K562 (cell line): Measurements from ENCODE around the gene CNTFR. TPM values are rescaled to one million over a fixed set of nuclear protein-coding genes. Genes with fewer than 3 reads are reported as not detected.

Experiments used
- CHD7 ChIP-seq: fragments of 200-600 bp; sonication (generic); IDR thresholded peaks from one replicate; pipeline ENCODE4 v1.6.1; 2012; ENCODE audit warnings: mild to moderate bottlenecking, low read depth, low read length, inconsistent platforms
- EHMT2 ChIP-seq: fragments of 450-650 bp; IDR thresholded peaks from 2 replicates; pipeline ENCODE4 v1.6.1; 2018; ENCODE audit warnings: antibody characterized with exemption
- FOXA3 ChIP-seq, 2 experiments: fragments of 450-650 bp in 1 of 2; sonication (generic) in 1 of 2; formaldehyde crosslinking; IDR thresholded peaks in 1 of 2; conservative IDR thresholded peaks in 1 of 2; 2 replicates each; pipeline versions ENCODE4 v1.4.0 to v1.8.0; 2020 to 2022; ENCODE audit warnings: mild to moderate bottlenecking in 2 of 2, missing genetic modification reagents in 1 of 2
- MECOM ChIP-seq: fragments of 250-450 bp; sonication (Bioruptor Pico); IDR thresholded peaks from 2 replicates; pipeline ENCODE4 v1.8.0; 2022; ENCODE audit warnings: inconsistent platforms
- NONO ChIP-seq, 2 experiments: fragments of 200-400 bp in 1 of 2; fragments of 450-650 bp in 1 of 2; formaldehyde crosslinking in 1 of 2; IDR thresholded peaks; 2 replicates each; pipeline ENCODE4 v1.6.1; 2017; ENCODE audit warnings: low read depth in 2 of 2, mild to moderate bottlenecking in 2 of 2, moderate library complexity in 2 of 2, low read length in 1 of 2
- NR4A1 ChIP-seq, 2 experiments: fragments of 250-450 bp in 1 of 2; fragments of 450-650 bp in 1 of 2; sonication (Bioruptor Pico) in 1 of 2; IDR thresholded peaks; 2 replicates each; pipeline versions ENCODE4 v1.4.0 to v1.6.1; 2016 to 2020; ENCODE audit warnings: mild to moderate bottlenecking in 2 of 2, missing compliant biosample characterization in 1 of 2, missing genetic modification characterization in 1 of 2, moderate library complexity in 1 of 2
- PTTG1 ChIP-seq: fragments of 450-650 bp; IDR thresholded peaks from 2 replicates; pipeline ENCODE4 v1.6.1; 2016; ENCODE audit warnings: low read depth, mild to moderate bottlenecking, missing genetic modification characterization, missing compliant biosample characterization
- SMC3 ChIP-seq: conservative IDR thresholded peaks from 2 replicates; pipeline ENCODE4 v1.6.1; 2011; ENCODE audit warnings: low read depth, low read length, improper control_type of control experiment; ENCODE audit not compliant: insufficient read depth
- SNAPC5 ChIP-seq: fragments of 250-450 bp; sonication (Bioruptor Pico); IDR thresholded peaks from 2 replicates; pipeline ENCODE4 v1.8.0; 2021; ENCODE audit warnings: moderate library complexity, mild to moderate bottlenecking, inconsistent platforms
- polyA plus RNA-seq, 8 experiments: library from polyadenylated mRNA; depleted of rRNA in 4 of 8; stranded (reverse) in 5 of 8; unstranded in 3 of 8; fragments of >200 nt; fragmentation: Nextera tagmentation in 2 of 8; fragmentation: Illumina TruSeq in 1 of 8; extraction: Ambion mirVana in 2 of 8; extraction: Trizol in 1 of 8; gene quantifications; 2 replicates each; pipeline versions ENCODE4 v1.2.1 to v1.2.3, GENCODE V29; 2011 to 2014; ENCODE audit warnings: inconsistent platforms in 1 of 8, missing spikeins in 1 of 8
- total RNA-seq, 7 experiments: library from RNA; depleted of rRNA in 6 of 7; stranded (reverse); fragments of >200 nt in 6 of 7; fragmentation: Illumina TruSeq in 2 of 7; extraction: Trizol in 2 of 7; gene quantifications; 2 replicates each; pipeline versions ENCODE4 v1.2.1 to v1.2.3, GENCODE V29; 2011 to 2021; ENCODE audit warnings: low replicate concordance in 1 of 7

Gene CNTFR
- total and polyA plus RNA-seq, 9 of the 15 experiments (the other 6 are each of a cell fraction or from before 2014, with no cell fraction given): not detected

- no peak for TF ChIP-seq CHD7
- no peak for TF ChIP-seq SMC3
- TF ChIP-seq EHMT2: no peak
- TF ChIP-seq NR4A1 (CRISPR knock-in tag; IDR thresholded peaks at IDR 0.05): no peak
- TF ChIP-seq NR4A1 (tag; IDR thresholded peaks at IDR 0.05): no peak
- TF ChIP-seq MECOM (CRISPR knock-in tag): no peak
- TF ChIP-seq PTTG1 (tag): no peak
- TF ChIP-seq SNAPC5: no peak
- TF ChIP-seq FOXA3 (CRISPR knock-in tag; conservative IDR thresholded peaks at IDR 0.05 in 1 of 2, IDR thresholded peaks at IDR 0.05 in 1 of 2): no peak
- TF ChIP-seq NONO (IDR thresholded peaks at IDR 0.05; ENCODE audit: low read depth in 2 of 2, low read length in 1 of 2): no peak
These were observed 22.6 kb upstream of the CNTFR start, which contains the start of gene RPP25L (continued) for GRCh38 chr9:34611811-34612787.
